GM15510 (cell line): ENCODE measurements around the gene PLBD1.

Experiments
- POLR2A ChIP-seq: IDR thresholded peaks from 3 replicates; pipeline ENCODE4 v1.6.1; 2011; ENCODE audit warnings: borderline replicate concordance; ENCODE audit not compliant: insufficient read length; ENCODE audit errors: extremely low read depth

Gene PLBD1

GRCh38 chr12:14548609-14549008, 19.1 kb downstream of the PLBD1 start:
- no peak for TF ChIP-seq POLR2A

- TF ChIP-seq POLR2A, result no peak
These were observed 20.1 kb downstream of the PLBD1 start for GRCh38 chr12:14547571-14547970.

- no peak for TF ChIP-seq POLR2A
These were observed 22.2 kb downstream of the PLBD1 start for GRCh38 chr12:14545144-14546124.

GRCh38 chr12:14540801-14541462, 26.8 kb downstream of the PLBD1 start:
- TF ChIP-seq POLR2A, result no peak

- no peak for TF ChIP-seq POLR2A
These were observed 30.6 kb downstream of the PLBD1 start for GRCh38 chr12:14537088-14537487.

GRCh38 chr12:14532152-14532551, 35.5 kb downstream of the PLBD1 start:
- TF ChIP-seq POLR2A, result no peak

GRCh38 chr12:14525964-14526363, 41.7 kb downstream of the PLBD1 start:
- TF ChIP-seq POLR2A, result no peak

GRCh38 chr12:14521822-14522221, 45.9 kb downstream of the PLBD1 start:
- no peak for TF ChIP-seq POLR2A

- no peak for TF ChIP-seq POLR2A
These were observed 52.7 kb downstream of the PLBD1 start for GRCh38 chr12:14514946-14515345.

GRCh38 chr12:14514154-14514842, 53.4 kb downstream of the PLBD1 start:
- no peak for TF ChIP-seq POLR2A

GRCh38 chr12:14510574-14510973, 57.1 kb downstream of the PLBD1 start:
- no peak for TF ChIP-seq POLR2A

GRCh38 chr12:14505626-14506596, 61.8 kb downstream of the PLBD1 start:
- TF ChIP-seq POLR2A, result no peak

GRCh38 chr12:14495326-14495725, 72.4 kb downstream of the PLBD1 start:
- no peak for TF ChIP-seq POLR2A

GRCh38 chr12:14482886-14483285, 84.8 kb downstream of the PLBD1 start:
- TF ChIP-seq POLR2A, result no peak

- no peak for TF ChIP-seq POLR2A
These were observed 85.3 kb downstream of the PLBD1 start for GRCh38 chr12:14482361-14482760.

GRCh38 chr12:14481201-14481600, 86.5 kb downstream of the PLBD1 start:
- TF ChIP-seq POLR2A, result no peak
